Middle frontal gyrus (tissue), 1 donor: ENCODE data around the gene ADGRD1.

Experiments used
- DNase-seq: peaks from one replicate; pipeline ENCODE4 v3.0.0-alpha.2; 2015; ENCODE audit warnings: low spot score; ENCODE audit errors: extremely low spot score

ADGRD1 gene

DNA sequence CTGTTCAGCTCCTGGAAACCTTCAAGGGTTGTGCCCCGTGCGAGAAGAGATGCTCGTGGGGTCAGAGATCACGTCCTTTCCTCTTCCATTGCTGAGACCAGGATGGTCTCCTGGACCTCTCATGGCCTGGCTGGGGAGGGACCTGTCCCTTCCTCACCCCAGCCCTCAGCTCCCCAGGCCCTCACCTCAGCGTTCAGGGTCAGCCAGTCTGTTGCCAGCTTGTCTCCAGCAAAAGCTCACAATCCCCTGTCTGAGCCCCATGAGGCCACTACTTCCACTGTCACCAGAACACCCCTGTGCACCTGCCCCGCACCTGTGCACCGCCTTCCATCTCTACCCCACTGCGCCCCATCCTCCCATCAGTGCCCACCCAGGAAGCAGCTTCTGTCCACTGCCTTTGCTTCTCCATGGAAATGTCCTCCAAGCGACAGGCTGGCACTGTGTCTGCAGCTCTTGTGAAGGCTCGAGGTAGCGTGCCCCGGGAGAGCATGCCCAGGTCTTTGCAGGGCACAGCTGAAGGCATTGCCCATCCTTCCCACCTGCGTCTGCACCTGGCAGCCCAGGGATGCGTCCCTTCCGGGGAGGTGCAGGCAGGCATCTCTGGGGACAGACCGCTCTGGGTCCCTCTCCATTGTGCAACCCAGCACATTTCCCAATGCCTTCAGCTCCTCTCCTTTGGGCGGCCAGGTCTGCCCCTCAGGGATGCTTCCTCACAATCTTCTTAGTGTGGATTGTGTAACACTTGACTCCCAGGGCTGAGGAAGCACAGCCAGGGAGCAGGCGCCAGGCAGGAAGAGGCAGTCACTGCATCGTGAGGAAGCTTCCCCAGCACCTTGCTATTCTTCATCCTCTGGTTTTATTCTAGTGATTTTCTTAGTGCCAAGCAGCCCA, 179.6 kb downstream of the ADGRD1 start:
- DNase-seq: no peak

DNA sequence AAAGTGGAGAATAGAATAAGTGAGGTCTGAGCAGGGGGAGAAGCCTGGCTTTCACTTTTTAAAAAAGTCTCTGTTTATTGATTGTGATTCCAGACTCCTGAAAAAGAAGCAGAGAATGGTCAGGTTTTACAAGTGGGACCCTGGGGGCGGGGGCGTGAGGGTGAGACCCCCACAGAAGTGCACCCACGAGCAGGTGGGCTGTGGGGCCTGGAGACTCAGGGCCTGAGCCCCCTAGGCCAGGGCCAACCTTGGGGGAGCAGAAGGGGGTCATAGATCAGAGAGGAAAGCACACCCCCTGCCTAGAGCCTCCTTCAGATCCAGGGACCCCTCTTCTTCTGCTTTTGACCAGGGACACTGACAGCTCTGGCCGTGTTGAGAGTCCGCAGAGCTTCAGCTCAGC, 180.3 kb downstream of the ADGRD1 start:
- DNase-seq: no peak

GRCh38 chr12:131134523-131135310, 181.0 kb downstream of the ADGRD1 start:
- no peak for DNase-seq

GRCh38 chr12:131135311-131135785, 181.6 kb downstream of the ADGRD1 start:
- DNase-seq: no peak

DNA sequence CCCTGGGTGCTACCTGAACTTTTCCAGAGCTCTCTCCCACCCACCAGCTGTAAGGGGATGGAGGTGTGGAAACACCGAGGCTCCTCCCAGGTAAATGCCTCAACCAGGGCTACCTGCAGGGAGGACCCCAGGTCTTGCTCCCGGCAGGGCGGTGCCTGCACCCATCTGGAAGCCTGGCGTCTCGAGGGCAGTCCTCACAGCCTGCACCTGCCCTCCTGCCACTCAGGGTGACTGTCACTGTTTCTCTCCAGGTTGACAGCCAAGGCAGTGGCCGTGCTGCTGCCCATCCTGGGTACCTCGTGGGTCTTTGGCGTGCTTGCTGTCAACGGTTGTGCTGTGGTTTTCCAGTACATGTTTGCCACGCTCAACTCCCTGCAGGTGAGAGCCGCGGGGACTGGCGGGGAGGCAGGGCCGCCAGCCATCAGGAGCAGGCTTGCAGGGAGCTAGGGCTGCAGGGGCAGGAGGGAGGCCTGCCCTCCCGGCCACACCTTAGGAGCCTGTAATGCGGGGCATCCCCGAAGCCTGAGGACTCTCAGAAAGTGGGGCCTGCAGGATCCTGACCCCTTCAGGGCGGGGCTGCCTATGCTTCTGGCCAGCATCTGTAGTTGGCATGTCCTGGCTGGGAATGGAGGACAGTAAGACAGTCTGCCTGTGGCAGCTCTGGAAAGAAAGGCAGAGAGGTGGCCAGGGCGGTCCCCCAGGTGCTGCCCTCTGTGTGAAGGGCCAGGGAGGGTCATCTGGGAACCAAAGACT, 182.3 kb downstream of the ADGRD1 start:
- no peak for DNase-seq

DNA sequence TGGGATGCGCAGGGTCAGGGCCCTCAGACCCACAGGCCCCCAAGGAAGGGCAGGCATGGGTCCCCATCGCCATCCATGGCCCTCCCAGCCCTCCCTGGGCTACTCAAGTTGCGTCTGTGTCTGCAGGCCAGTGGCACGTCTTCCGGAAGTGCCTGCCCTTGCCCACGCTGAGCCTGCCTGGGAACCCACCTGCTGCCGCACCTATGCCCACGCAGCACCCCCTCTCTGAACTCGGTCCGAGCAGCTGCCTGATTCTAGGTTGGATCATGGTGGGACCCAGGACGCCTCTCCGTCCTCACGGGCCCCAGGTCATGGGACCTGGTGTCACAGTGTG, 182.8 kb downstream of the ADGRD1 start:
- no peak for DNase-seq

DNA sequence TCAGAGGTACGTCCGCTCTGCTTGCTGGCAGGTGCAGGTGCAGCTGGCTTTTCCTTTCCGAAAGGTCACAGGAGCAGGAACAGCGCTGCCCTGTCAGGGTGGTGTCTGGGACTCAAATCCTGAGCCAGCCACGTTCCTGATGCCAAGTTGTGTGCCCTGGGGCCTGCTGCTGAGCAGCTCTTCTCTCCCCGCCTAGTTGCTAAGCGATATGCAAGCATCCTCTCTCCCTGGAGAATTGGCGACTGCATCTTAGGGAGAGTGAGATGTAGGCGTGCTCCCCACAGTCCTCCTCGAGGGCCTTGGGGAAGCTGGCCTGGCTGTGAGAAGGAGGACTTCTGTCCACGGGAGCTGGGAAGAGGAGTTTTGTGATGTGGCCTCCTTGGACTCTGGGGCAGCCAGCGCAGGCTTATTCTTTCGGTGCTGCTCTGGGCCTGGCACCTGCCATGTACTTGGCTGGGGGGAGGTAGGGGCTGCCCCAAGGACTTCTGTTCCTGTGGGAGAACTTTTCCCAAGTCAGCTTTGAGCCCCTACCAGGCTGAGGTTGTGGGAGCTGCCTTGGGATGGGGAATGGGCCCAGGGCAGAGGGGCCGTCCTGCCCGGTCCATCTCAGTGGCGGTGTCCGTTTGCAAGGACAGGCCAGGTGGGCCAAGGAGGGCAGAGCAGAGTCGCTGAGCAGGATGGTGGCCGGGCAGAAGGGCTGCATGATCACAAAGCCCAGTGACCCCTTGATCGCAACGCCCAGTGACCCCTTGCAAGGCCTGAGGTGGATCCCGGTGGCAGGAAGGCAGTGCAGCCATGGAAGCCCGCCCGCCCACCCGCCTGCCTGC, 183.5 kb downstream of the ADGRD1 start:
- DNase-seq: no peak

DNA sequence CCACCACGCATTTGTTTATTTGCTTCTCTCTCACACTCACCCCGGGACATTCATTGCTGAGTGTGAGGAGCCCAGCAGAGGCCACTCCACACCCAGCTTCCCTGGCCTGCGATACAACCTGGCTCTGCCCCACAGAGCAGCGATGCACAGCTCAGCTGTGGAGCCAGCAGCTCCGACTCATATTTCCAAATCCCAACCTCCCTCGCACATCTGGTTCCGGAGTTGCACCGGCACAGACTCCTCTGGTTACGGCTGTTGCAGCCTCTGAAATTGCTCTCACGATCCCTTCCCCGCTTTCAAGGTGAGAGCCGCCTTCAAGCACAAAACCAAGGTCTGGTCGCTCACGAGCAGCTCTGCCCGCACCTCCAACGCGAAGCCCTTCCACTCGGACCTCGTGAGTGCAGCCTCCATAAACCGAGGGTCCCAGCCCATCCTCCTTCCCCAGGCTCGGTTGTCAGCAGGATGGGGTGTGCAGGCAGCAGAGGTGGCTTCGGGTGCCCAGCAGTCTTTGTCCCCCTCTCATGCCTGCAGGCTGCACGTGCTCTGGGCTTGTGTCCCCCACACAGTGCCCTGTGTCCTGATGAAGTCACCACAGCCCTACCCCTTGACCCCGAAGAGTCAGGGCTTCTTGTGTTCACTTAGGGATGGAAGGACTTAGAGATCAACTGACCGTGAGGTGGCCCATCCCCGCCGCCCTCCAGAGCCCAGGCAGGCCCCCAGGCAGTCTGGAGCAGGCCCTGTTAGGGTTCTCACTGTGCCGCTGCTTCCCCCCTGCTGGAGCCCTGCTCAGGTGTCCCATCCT, 184.3 kb downstream of the ADGRD1 start:
- DNase-seq: no peak

DNA sequence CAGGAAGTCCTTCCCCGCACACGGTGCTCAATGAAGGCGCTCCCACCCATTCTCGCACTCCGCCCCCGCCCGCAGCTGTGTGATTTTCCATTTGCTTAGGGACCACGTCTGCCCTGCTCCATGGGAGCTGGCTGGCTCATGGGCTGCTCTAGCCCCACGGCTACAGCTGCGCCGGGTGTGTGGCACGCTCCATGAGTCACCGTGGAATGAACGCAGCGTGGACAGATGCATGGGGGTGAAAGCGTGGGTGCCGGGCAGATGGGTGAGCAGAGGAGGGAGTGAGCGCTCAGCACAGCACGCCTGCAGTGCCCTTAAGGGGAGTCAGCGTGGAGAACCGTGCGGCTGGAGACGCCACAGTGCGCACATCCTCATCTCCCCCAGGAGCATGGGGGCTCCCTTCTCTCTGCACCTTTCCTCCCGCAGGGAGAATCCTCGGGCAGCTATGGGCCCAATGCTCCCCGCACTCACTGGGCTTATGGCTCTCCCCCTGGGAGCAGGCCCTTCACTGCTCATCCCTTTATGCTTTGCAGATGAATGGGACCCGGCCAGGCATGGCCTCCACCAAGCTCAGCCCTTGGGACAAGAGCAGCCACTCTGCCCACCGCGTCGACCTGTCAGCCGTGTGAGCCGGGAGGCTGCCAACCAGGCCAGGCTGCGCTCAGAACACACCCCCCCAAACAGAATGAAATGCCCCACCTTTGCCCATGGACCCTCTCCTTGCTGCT, 185.1 kb downstream of the ADGRD1 start:
- peak; percentile 50 for DNase-seq

DNA sequence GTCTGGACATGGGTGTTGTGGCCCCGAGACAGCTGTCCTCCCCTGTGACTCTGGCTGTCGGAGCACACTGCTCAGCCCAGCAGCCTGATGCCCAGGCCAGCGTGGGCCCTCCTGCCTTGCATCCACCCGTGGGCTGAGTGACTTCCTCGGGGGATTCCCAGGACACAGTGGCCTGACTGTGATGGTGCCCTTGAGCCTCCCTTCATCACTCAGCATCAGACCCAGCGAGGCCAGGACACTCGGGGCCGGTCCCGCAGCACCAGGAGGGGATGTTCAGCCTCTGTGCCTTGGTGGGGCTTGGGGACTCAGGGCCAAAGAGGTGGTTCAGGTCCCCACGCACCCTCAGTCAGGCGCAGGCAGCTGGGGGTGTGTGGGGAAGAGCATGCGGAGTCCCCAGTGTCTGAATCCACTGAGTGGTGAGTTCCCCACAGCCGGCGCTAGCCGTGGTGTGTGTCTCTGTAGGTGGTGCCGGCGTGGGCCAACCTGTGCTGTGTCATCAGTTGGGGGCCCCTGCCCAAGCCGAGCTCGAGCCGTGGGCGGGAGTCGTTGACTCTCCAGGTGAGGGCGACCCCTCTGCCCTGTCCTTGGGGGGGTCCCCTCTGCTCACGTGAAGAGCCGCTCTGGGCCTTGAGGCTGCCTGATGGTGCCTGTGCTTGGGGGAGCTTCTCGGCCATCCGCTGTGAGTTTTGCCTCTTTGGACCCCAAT, 185.8 kb downstream of the ADGRD1 start:
- no peak for DNase-seq

- DNase-seq: no peak
Observed at GRCh38 chr12:131140069-131140435, 186.3 kb downstream of the ADGRD1 start.

DNA sequence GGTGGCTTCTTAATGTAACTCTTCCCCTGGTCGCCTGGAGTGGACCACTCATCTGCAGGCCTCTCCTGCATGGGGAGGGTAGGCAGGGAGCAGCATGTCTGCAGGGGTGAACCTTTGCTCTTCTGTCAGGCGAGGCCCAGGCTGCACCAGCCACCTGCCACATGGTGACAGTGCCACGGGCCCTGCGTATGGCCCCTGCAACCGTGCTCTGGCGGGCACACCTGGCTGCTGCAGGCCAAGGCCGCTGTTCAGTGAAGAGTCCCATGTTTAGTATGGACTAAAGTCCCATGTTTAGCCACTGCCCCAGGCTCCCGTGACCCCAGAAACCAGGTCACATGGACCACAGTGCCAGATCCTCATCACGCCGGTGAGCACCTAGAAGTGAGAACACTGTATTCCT, 187.0 kb downstream of the ADGRD1 start:
- DNase-seq: no peak

DNA sequence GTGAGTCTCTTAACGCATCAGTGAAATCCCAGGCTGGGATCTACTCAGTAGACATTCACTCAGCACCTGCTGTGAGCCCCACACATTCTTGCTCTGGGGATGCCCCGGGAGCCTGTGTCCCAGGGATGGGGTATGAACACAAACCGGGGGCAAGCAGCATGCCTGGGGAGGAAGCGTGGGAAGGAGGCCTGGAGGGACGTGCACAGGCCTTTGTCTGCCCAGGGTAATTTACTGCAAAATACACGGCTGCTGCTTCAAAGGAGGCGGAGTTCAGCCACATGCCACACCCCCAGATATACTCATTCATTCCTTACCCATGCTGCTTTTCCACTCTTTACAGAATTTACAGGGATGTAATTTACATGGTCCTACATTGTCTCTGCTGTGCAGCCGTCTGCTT, 187.8 kb downstream of the ADGRD1 start:
- DNase-seq: no peak

- no peak for DNase-seq
Observed at GRCh38 chr12:131142891-131143657, 189.4 kb downstream of the ADGRD1 start.

DNA sequence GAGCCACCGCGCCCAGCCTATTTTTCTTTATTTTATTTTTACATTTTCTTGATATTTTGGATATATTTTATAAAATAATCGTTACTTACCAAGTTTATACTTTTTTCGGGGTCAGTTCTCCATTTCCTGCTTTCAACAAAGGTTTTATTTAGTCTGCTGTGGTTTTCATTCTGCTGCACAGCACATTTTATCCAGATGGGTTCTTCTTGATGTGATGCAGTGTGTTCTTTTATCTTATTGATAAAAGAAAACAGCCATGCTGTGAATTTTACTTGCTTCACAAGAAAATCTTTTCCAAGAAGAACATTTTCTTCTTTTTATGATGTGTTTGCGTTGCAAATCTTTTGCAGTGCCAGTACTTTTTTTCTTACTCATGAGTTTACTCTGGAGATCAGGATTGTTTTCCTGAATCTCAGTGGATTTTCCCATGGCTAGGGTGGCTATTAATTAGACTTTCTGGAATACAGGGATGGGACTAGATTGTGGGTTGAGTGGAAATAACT, 192.5 kb downstream of the ADGRD1 start:
- DNase-seq: no peak

DNA sequence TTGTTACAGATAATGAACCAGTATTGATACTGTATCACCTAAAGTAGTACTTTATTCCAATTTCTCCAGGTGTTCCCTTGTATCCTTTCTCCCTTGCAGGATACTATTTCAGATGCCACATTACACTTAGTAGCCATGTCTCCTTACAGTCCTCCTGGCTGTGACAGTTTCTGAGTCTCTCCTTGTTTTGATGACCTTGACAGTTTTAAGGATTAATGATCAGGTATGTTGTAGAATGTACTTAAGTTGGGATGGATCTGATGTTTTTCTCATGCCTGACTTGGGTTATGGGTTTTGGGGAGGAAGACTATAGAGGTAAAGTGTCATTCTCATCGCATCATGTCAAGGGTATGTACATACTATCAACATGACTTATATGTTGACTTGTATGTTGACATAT, 193.6 kb downstream of the ADGRD1 start:
- no peak for DNase-seq

DNA sequence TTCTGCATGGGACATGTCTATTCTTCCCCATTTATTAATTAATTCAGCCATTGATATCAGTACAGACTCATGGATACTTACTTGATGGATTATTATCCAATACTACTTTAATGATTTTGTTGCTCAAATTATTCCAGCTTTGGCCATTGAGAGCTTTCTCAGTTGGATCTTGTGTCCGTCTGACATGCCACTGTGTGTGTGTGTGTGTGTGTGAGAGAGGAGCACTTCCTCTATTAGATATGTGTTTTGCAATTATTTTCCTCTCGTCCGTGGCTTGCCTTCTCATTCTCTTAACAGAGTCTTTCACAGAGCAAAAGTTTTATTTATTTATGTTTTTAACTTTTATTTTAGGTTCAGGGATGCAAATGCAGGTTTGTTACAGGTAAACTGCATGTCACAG, 194.2 kb downstream of the ADGRD1 start:
- no peak for DNase-seq
